H1 (cell line): Measurements from ENCODE around the gene SNAP29. TPM values are rescaled to one million over a fixed set of nuclear protein-coding genes. Genes with fewer than 3 reads are reported as not detected.

Source experiments
- CTCF ChIA-PET: fragments of 300-600 bp; sonication (Branson Sonifier 250); formaldehyde crosslinking; loops from one replicate; lab custom pipeline; 2021; ENCODE audit not compliant: partially characterized antibody; lab: Charles Lee
- POLR2A ChIA-PET: fragments of 300-600 bp; sonication (Branson Sonifier 250); formaldehyde crosslinking; loops from one replicate; lab custom pipeline; 2021; ENCODE audit warnings: inconsistent platforms; ENCODE audit not compliant: partially characterized antibody; lab: Charles Lee
- DNase-seq, 2 experiments: peaks; one replicate each; pipeline versions ENCODE4 v3.0.0 to v3.0.0-alpha.2; 2010 to 2022; ENCODE audit warnings: low spot score in 2 of 2, low read depth in 1 of 2, mixed read lengths in 1 of 2
- FAIRE-seq: peaks from 2 replicates; lab custom pipeline; 2011; peaks lifted over from hg19 to GRCh38; lab: Jason Lieb, UNC
- H2AFZ ChIP-seq: 2 replicates; pipeline ENCODE4 v1.8.1; 2012; ENCODE audit warnings: low read length, inconsistent platforms
- H2AK5ac ChIP-seq: 2 replicates; pipeline ENCODE4 v1.6.1; 2013; ENCODE audit warnings: low read depth, low read length
- H2BK120ac ChIP-seq: replicated peaks from 2 replicates; pipeline ENCODE3; 2013; ENCODE audit warnings: low read depth, low read length, inconsistent platforms
- H2BK12ac ChIP-seq: 2 replicates; pipeline ENCODE4 v1.6.1; 2013; ENCODE audit warnings: low read depth, low read length
- H2BK15ac ChIP-seq: 2 replicates; pipeline ENCODE4 v1.6.1; 2013; ENCODE audit warnings: low read length
- H2BK20ac ChIP-seq: 2 replicates; pipeline ENCODE4 v1.6.1; 2013; ENCODE audit warnings: low read length
- H2BK5ac ChIP-seq: 2 replicates; pipeline ENCODE4 v1.6.1; 2013; ENCODE audit warnings: low read depth, low read length
- H3K14ac ChIP-seq: 2 replicates; pipeline ENCODE4 v1.6.1; 2013; ENCODE audit warnings: inconsistent platforms; ENCODE audit not compliant: insufficient read length
- H3K18ac ChIP-seq: 2 replicates; pipeline ENCODE4 v1.6.1; 2013; ENCODE audit warnings: low read length; ENCODE audit errors: extremely low read depth
- H3K23ac ChIP-seq: 2 replicates; pipeline ENCODE4 v1.6.1; 2013; ENCODE audit warnings: inconsistent platforms; ENCODE audit not compliant: insufficient read length
- H3K23me2 ChIP-seq: 2 replicates; pipeline ENCODE4 v1.6.1; 2013; ENCODE audit warnings: low read depth, low read length
- H3K27ac ChIP-seq: 2 replicates; pipeline ENCODE4 v1.6.1; 2011; ENCODE audit warnings: low read depth, low read length, inconsistent platforms
- H3K27me3 ChIP-seq, 4 experiments: replicated peaks in 1 of 4; 1 replicate in 1 of 4; 2 replicates in 3 of 4; pipeline versions ENCODE4 v1.6.1 to v1.8.1; 2011 to 2013; ENCODE audit warnings: low read length in 3 of 4, mild to moderate bottlenecking in 3 of 4, inconsistent platforms in 2 of 4, mixed read lengths in 2 of 4, moderate library complexity in 1 of 4; ENCODE audit not compliant: control insufficient read depth in 3 of 4, insufficient read depth in 3 of 4; ENCODE audit errors: extremely low read depth in 1 of 4
- H3K36me3 ChIP-seq, 4 experiments: 2 replicates each; pipeline versions ENCODE4 v1.6.1 to v1.8.1; 2011 to 2013; ENCODE audit warnings: mild to moderate bottlenecking in 4 of 4, low read length in 3 of 4, moderate library complexity in 2 of 4, control low read depth in 1 of 4, inconsistent platforms in 1 of 4; ENCODE audit not compliant: insufficient read depth in 4 of 4, control insufficient read depth in 2 of 4
- H3K4ac ChIP-seq: replicated peaks from 2 replicates; pipeline ENCODE3; 2013; ENCODE audit warnings: low read length, low read depth, mixed read lengths, inconsistent platforms; ENCODE audit not compliant: insufficient read length
- H3K4me1 ChIP-seq, 4 experiments: replicated peaks in 1 of 4; 1 replicate in 1 of 4; 2 replicates in 3 of 4; pipeline versions ENCODE4 v1.6.1 to v1.8.1; 2011 to 2013; ENCODE audit warnings: low read length in 3 of 4, inconsistent platforms in 2 of 4, mixed read lengths in 1 of 4; ENCODE audit not compliant: insufficient read depth in 4 of 4, control insufficient read depth in 3 of 4
- H3K4me2 ChIP-seq, 2 experiments: 2 replicates each; pipeline versions ENCODE4 v1.6.1 to v1.8.1; 2011 to 2013; ENCODE audit warnings: low read depth in 2 of 2, low read length in 2 of 2, control low read depth in 1 of 2, inconsistent platforms in 1 of 2, mild to moderate bottlenecking in 1 of 2; ENCODE audit not compliant: insufficient read depth in 1 of 2
- H3K4me3 ChIP-seq, 4 experiments: fragments of 200-600, 300-600 bp in 1 of 4; sonication (generic), shearing (Covaris generic), sonication (Bioruptor Twin) in 1 of 4; 2 replicates each; pipeline versions ENCODE4 v1.5.1 to v1.8.1; 2011 to 2016; ENCODE audit warnings: low read length in 4 of 4, low read depth in 3 of 4, control low read depth in 2 of 4, inconsistent platforms in 2 of 4, mild to moderate bottlenecking in 2 of 4, mixed read lengths in 1 of 4, moderate library complexity in 1 of 4; ENCODE audit not compliant: insufficient read depth in 2 of 4; ENCODE audit errors: extremely low read depth in 1 of 4
- H3K56ac ChIP-seq: replicated peaks from 2 replicates; pipeline ENCODE3; 2013; ENCODE audit warnings: low read depth, mild to moderate bottlenecking, mixed read lengths, low read length, inconsistent platforms; ENCODE audit not compliant: insufficient read length
- H3K79me1 ChIP-seq: 2 replicates; pipeline ENCODE4 v1.6.1; 2013; ENCODE audit warnings: low read depth, low read length, control low read depth
- H3K79me2 ChIP-seq, 2 experiments: 2 replicates each; pipeline versions ENCODE4 v1.6.1 to v1.8.1; 2012 to 2013; ENCODE audit warnings: low read length in 2 of 2, mild to moderate bottlenecking in 2 of 2, inconsistent platforms in 1 of 2; ENCODE audit not compliant: insufficient read depth in 2 of 2, control insufficient read depth in 1 of 2
- H3K9ac ChIP-seq, 4 experiments: replicated peaks in 1 of 4; 1 replicate in 1 of 4; 2 replicates in 3 of 4; pipeline versions ENCODE4 v1.6.1 to v1.8.1; 2011 to 2013; ENCODE audit warnings: low read depth in 3 of 4, low read length in 3 of 4, control low read depth in 2 of 4, mild to moderate bottlenecking in 2 of 4, moderate library complexity in 2 of 4, inconsistent platforms in 1 of 4; ENCODE audit errors: extremely low read depth in 1 of 4
- H3K9me3 ChIP-seq, 2 experiments: 2 replicates each; pipeline versions ENCODE4 v1.6.1 to v1.8.1; 2012 to 2013; ENCODE audit warnings: mild to moderate bottlenecking in 2 of 2, moderate library complexity in 2 of 2, control low read depth in 1 of 2, inconsistent platforms in 1 of 2, low read depth in 1 of 2, low read length in 1 of 2, mixed read lengths in 1 of 2; ENCODE audit not compliant: insufficient read depth in 2 of 2
- H4K20me1 ChIP-seq, 2 experiments: replicated peaks in 1 of 2; 2 replicates each; pipeline versions ENCODE3 to v1.8.1; 2011 to 2013; ENCODE audit warnings: inconsistent platforms in 2 of 2, low read length in 2 of 2, mild to moderate bottlenecking in 1 of 2; ENCODE audit not compliant: insufficient read depth in 2 of 2, control insufficient read depth in 1 of 2
- H4K5ac ChIP-seq: 2 replicates; pipeline ENCODE4 v1.6.1; 2013; ENCODE audit warnings: low read length, low read depth, mixed read lengths, inconsistent platforms; ENCODE audit not compliant: insufficient read length
- H4K8ac ChIP-seq: 2 replicates; pipeline ENCODE4 v1.8.0; 2013; ENCODE audit warnings: mild to moderate bottlenecking, moderate library complexity, low read length, inconsistent platforms; ENCODE audit not compliant: insufficient read depth; ENCODE audit errors: extremely low read depth
- H4K91ac ChIP-seq: replicated peaks from 2 replicates; pipeline ENCODE3; 2013; ENCODE audit warnings: low read length, mixed read lengths, inconsistent platforms; ENCODE audit not compliant: insufficient read length
- CBX5 ChIP-seq: fragments of 300-800, 300-1000 bp; sonication (generic); IDR thresholded peaks from 2 replicates; pipeline ENCODE4 v1.7.1; 2016; ENCODE audit warnings: antibody characterized with exemption, low read length, low read depth
- CHD1 ChIP-seq: IDR thresholded peaks from 2 replicates; pipeline ENCODE4 v1.6.1; 2012; ENCODE audit warnings: low read depth, low read length, improper control_type of control experiment
- JUN ChIP-seq: IDR thresholded peaks from 2 replicates; pipeline ENCODE4 v1.6.1; 2011; ENCODE audit warnings: low read depth, mild to moderate bottlenecking, improper control_type of control experiment, low read length
- KDM1A ChIP-seq: fragments of 200-600, 300-600 bp; sonication (generic); IDR thresholded peaks from 2 replicates; pipeline ENCODE4 v1.7.1; 2016; ENCODE audit warnings: mild to moderate bottlenecking, low read length, borderline replicate concordance
- RNF2 ChIP-seq: fragments of 200-900, 300-1000 bp; sonication (generic); IDR thresholded peaks from 2 replicates; pipeline ENCODE4 v1.7.1; 2016; ENCODE audit warnings: borderline replicate concordance, low read depth, mild to moderate bottlenecking, antibody characterized with exemption, low read length; ENCODE audit not compliant: poor library complexity, severe bottlenecking; ENCODE audit errors: missing control alignments
- SP4 ChIP-seq: IDR thresholded peaks from 2 replicates; pipeline ENCODE4 v1.6.1; 2012; ENCODE audit warnings: low read length, inconsistent platforms
- WGBS, 2 experiments: shearing (Covaris generic) in 1 of 2; methylation state at CpG; one replicate each; pipeline versions ENCODE4 v1.1.6 to v1.1.7; 2013 to 2015; ENCODE audit warnings: low lambda C conversion rate in 2 of 2, mixed read lengths in 2 of 2, inconsistent platforms in 1 of 2, low coverage in 1 of 2, missing lambda C conversion rate in 1 of 2; ENCODE audit not compliant: insufficient replicate concordance in 2 of 2, insufficient coverage in 1 of 2, insufficient read length in 1 of 2; ENCODE audit errors: extremely low coverage in 1 of 2, missing lambda C conversion rate in 1 of 2; 5-methylcytosine and 5-hydroxymethylcytosine counted together
- polyA plus RNA-seq, 7 experiments: library from polyadenylated mRNA; depleted of rRNA in 3 of 7; stranded (reverse) in 5 of 7; unstranded in 2 of 7; fragments of >200 nt in 5 of 7; fragments of 200-250 nt in 2 of 7; gene quantifications; 1 replicate in 5 of 7; 2 replicates in 1 of 7; 4 replicates in 1 of 7; pipeline versions ENCODE4 v1.2.1 to v1.2.3, GENCODE V29; 2011 to 2013; ENCODE audit warnings: missing spikeins in 2 of 7, mixed read lengths in 2 of 7
- total RNA-seq: library from RNA; stranded (reverse); fragmentation: NEBNext Ultra II Directional; extraction: Animal tissue kit (Norgen Biotek cat#: 25700); gene quantifications from 2 replicates; pipeline ENCODE4 v1.2.1, GENCODE V29; 2021

The SNAP29 gene
- total and polyA plus RNA-seq, 2 of the 8 experiments (the other 6 are each of a cell fraction or from before 2014, with no cell fraction given): 11.8 to 15.0 TPM

- ChIA-PET POLR2A (interaction anchor here (0.6 kb wide), 1 partner anchor 8 kb away, joined by 3 read pairs; no protein-coding TSS in a partner anchor), CTCF (interaction anchor here (0.5 kb wide), 1 partner anchor 65 kb away, joined by 3 read pairs; no protein-coding TSS in a partner anchor)
- FAIRE-seq (no peak), DNase-seq (no peak)
- Histone ChIP-seq H3K4me3 (no peak overlapping the region), H3K23me2 (no peaks in the 10 kb centered on the region), H3K9ac (no peak overlapping the region), H2BK120ac (no peak overlapping the region), H2BK15ac (no peak overlapping the region), H2BK5ac (no peak overlapping the region), H3K36me3 (peaks cover 0 to 2% (median 0%) of the 10 kb centered on the region in 4 experiments; a peak in 3 of 8 replicates), H2BK12ac (no peak overlapping the region), H3K4me1 (no peaks in the 10 kb centered on the region), H4K8ac (no peak overlapping the region), H3K23ac (no peak overlapping the region), H2AK5ac (no peak overlapping the region), H3K18ac (no peak overlapping the region), H3K4me2 (no peak overlapping the region), H4K20me1 (peaks cover 0 to 1% of the 10 kb centered on the region in 2 experiments), H3K27me3 (no peaks in the 10 kb centered on the region), H2AFZ (no peak overlapping the region), H3K27ac (no peak overlapping the region), H3K56ac (no peak overlapping the region), H3K9me3 (no peaks in the 10 kb centered on the region), H3K79me1 (no peaks in the 10 kb centered on the region), H4K91ac (no peak overlapping the region), H2BK20ac (no peak overlapping the region), H3K14ac (no peak overlapping the region), H3K79me2 (no peaks in the 10 kb centered on the region), H3K4ac (no peak overlapping the region), H4K5ac (no peak overlapping the region)
- WGBS, 2 experiments: 95% methylated on average over 3 of the region's 3 CpGs; no CpG with 5 or more reads in 1 of the 2 experiments
- TF ChIP-seq KDM1A: no peak
- no peak for TF ChIP-seq SP4
- no peak for TF ChIP-seq CHD1
- TF ChIP-seq CBX5: no peak
- no peak for TF ChIP-seq JUN
- TF ChIP-seq RNF2: no peak
Measured at GRCh38 chr22:20818471-20818870, 40.3 kb upstream of the SNAP29 start.
